HCT116 (cell line): ENCODE measurements around the gene LRRFIP1. TPM values are rescaled to one million over a fixed set of nuclear protein-coding genes. Genes with fewer than 3 reads are reported as not detected.
A peak's percentile ranks its signal among the peaks of the same experiment; 100 is the strongest.

Experiments
- ATAC-seq: fragments of 200-7000 bp; cut with Tn5 transposase; 2 replicates; pipeline ENCODE4 v1.9.1; 2020; ENCODE audit warnings: mild to moderate bottlenecking, moderate library complexity
- BruUV-seq: library from RNA; stranded (reverse); fragments of 400-500 nt; replicated peaks from 2 replicates; lab custom pipeline; 2021; lab: Mats Ljungman, UMichigan
- CTCF ChIA-PET: fragments of 300-600 bp; sonication (Branson Sonifier 250); formaldehyde crosslinking; loops from one replicate; lab custom pipeline; 2021; ENCODE audit warnings: antibody characterized with exemption; lab: Charles Lee
- POLR2A ChIA-PET: fragments of 300-600, 350-600 bp; sonication (Branson Sonifier 250); formaldehyde crosslinking; loops from one replicate; lab custom pipeline; 2021; ENCODE audit warnings: antibody characterized with exemption; lab: Charles Lee
- RAD21 ChIA-PET, 2 experiments: fragments of 300-600 bp; sonication (Branson Sonifier 250); formaldehyde crosslinking; loops; one replicate each; lab custom pipeline; 2023; ENCODE audit warnings: low total read pairs in 2 of 2; ENCODE audit not compliant: uncharacterized antibody in 2 of 2, unreplicated experiment in 2 of 2, low non-redundant PET in 1 of 2; lab: Charles Lee
- DNase-seq: peaks from one replicate; pipeline ENCODE4 v3.0.0-alpha.2; 2010; ENCODE audit warnings: low read depth, low spot score
- H2AFZ ChIP-seq: fragments of 200-600 bp; shearing (Covaris generic), sonication (generic); 2 replicates; pipeline ENCODE4 v1.6.1; 2017; ENCODE audit warnings: low read depth, mixed run types, mixed read lengths, antibody characterized with exemption, low read length; ENCODE audit not compliant: poor library complexity, severe bottlenecking
- H3K27ac ChIP-seq: 2 replicates; pipeline ENCODE4 v1.5.1; 2012; ENCODE audit warnings: low read depth, low read length
- H3K27me3 ChIP-seq: fragments of 200-600 bp; sonication (generic); 2 replicates; pipeline ENCODE4 v1.6.1; 2016; ENCODE audit warnings: mixed run types, low read length, mixed read lengths; ENCODE audit not compliant: insufficient read depth
- H3K36me3 ChIP-seq, 2 experiments: fragments of 200-500 bp in 1 of 2; fragments of 200-600 bp in 1 of 2; sonication (Bioruptor generic) in 1 of 2; sonication (generic) in 1 of 2; 2 replicates each; pipeline versions ENCODE4 v1.5.1 to v1.6.1; 2014 to 2016; ENCODE audit warnings: low read length in 2 of 2, inconsistent platforms in 1 of 2, mixed read lengths in 1 of 2, mixed run types in 1 of 2; ENCODE audit not compliant: insufficient read depth in 2 of 2, control insufficient read depth in 1 of 2
- H3K4me1 ChIP-seq, 2 experiments: fragments of 200-600 bp in 1 of 2; sonication (generic) in 1 of 2; 2 replicates each; pipeline versions ENCODE4 v1.5.1 to v1.6.1; 2012 to 2017; ENCODE audit warnings: low read length in 2 of 2, inconsistent platforms in 1 of 2, mild to moderate bottlenecking in 1 of 2, mixed read lengths in 1 of 2, mixed run types in 1 of 2, moderate library complexity in 1 of 2; ENCODE audit not compliant: insufficient read depth in 2 of 2, control insufficient read depth in 1 of 2
- H3K4me2 ChIP-seq: fragments of 200-600 bp; sonication (generic); 2 replicates; pipeline ENCODE4 v1.6.1; 2017; ENCODE audit warnings: mixed run types, low read length, mixed read lengths
- H3K4me3 ChIP-seq, 2 experiments: fragments of 200-600 bp in 1 of 2; sonication (generic) in 1 of 2; replicated peaks in 1 of 2; 2 replicates each; pipeline ENCODE4 v1.5.1; 2011 to 2016; ENCODE audit warnings: low read length in 2 of 2, control low read depth in 1 of 2, low read depth in 1 of 2, mild to moderate bottlenecking in 1 of 2, mixed read lengths in 1 of 2, mixed run types in 1 of 2
- H3K79me2 ChIP-seq: fragments of 200-600 bp; sonication (generic); 2 replicates; pipeline ENCODE4 v1.6.1; 2017; ENCODE audit warnings: mild to moderate bottlenecking, mixed run types, low read length, moderate library complexity, mixed read lengths; ENCODE audit not compliant: insufficient read depth
- H3K9ac ChIP-seq: fragments of 200-600 bp; sonication (generic); 2 replicates; pipeline ENCODE4 v1.6.1; 2016; ENCODE audit warnings: low read length, mixed read lengths
- H3K9me2 ChIP-seq: fragments of 200-600 bp; sonication (generic), shearing (Covaris generic); 2 replicates; pipeline ENCODE4 v1.6.1; 2017; ENCODE audit warnings: mixed run types, mild to moderate bottlenecking, moderate library complexity; ENCODE audit not compliant: insufficient read depth
- H3K9me3 ChIP-seq, 2 experiments: fragments of 200-500 bp in 1 of 2; fragments of 200-600 bp in 1 of 2; sonication (Bioruptor generic) in 1 of 2; sonication (generic) in 1 of 2; 2 replicates each; pipeline ENCODE4 v1.6.1; 2014 to 2017; ENCODE audit warnings: low read length in 2 of 2, mixed read lengths in 2 of 2, inconsistent platforms in 1 of 2, low read depth in 1 of 2, mild to moderate bottlenecking in 1 of 2, mixed run types in 1 of 2, moderate library complexity in 1 of 2; ENCODE audit not compliant: control insufficient read depth in 1 of 2, insufficient read depth in 1 of 2
- H4K20me1 ChIP-seq: fragments of 200-600 bp; sonication (generic), shearing (Covaris generic); 2 replicates; pipeline ENCODE4 v1.6.1; 2017; ENCODE audit warnings: mixed run types, mild to moderate bottlenecking, moderate library complexity; ENCODE audit not compliant: insufficient read depth
- ELF1 ChIP-seq: IDR thresholded peaks from 2 replicates; pipeline ENCODE4 v1.6.1; 2012; ENCODE audit warnings: low read depth, borderline replicate concordance
- POLR2A ChIP-seq: IDR thresholded peaks from 2 replicates; pipeline ENCODE4 v1.7.0; 2011; ENCODE audit warnings: borderline replicate concordance; ENCODE audit not compliant: insufficient read depth, insufficient read length; ENCODE audit errors: extremely low read depth
- POLR2AphosphoS5 ChIP-seq: IDR thresholded peaks from 2 replicates; pipeline ENCODE4 v1.6.1; 2011; ENCODE audit warnings: mild to moderate bottlenecking, low read depth, low read length, moderate library complexity
- SP1 ChIP-seq: IDR thresholded peaks from 2 replicates; pipeline ENCODE4 v1.6.1; 2012; ENCODE audit warnings: low read depth
- SRF ChIP-seq: IDR thresholded peaks from 2 replicates; pipeline ENCODE4 v1.6.1; 2012; ENCODE audit warnings: low read depth
- YY1 ChIP-seq: IDR thresholded peaks from 2 replicates; pipeline ENCODE4 v1.6.1; 2011; ENCODE audit warnings: low read length, low read depth, moderate library complexity, mild to moderate bottlenecking; ENCODE audit not compliant: insufficient replicate concordance; ENCODE audit errors: extremely low read depth
- ZNF274 ChIP-seq: fragments of 200-500 bp; sonication (Bioruptor generic); IDR thresholded peaks from 2 replicates; pipeline ENCODE4 v1.6.1; 2014; ENCODE audit warnings: mild to moderate bottlenecking, low read depth, low read length, inconsistent platforms
- intact Hi-C: fragments of 100-400 bp; cut with micrococcal nuclease; formaldehyde crosslinking; loops from 2 replicates; pipeline ENCODE4 v1.10.0; 2022
- total RNA-seq: library from RNA; stranded (reverse); gene quantifications from one replicate; pipeline ENCODE4 v1.2.1, GENCODE V29; 2021; ENCODE audit not compliant: unreplicated experiment
- TF ChIP-seq, protein P1 (sequence below): IDR thresholded peaks from 2 replicates; pipeline ENCODE4 v1.6.1; 2012; ENCODE audit warnings: low read depth

Gene LRRFIP1
- total RNA-seq, 1 experiment from 2014 or later, result 76.9 TPM

DNA sequence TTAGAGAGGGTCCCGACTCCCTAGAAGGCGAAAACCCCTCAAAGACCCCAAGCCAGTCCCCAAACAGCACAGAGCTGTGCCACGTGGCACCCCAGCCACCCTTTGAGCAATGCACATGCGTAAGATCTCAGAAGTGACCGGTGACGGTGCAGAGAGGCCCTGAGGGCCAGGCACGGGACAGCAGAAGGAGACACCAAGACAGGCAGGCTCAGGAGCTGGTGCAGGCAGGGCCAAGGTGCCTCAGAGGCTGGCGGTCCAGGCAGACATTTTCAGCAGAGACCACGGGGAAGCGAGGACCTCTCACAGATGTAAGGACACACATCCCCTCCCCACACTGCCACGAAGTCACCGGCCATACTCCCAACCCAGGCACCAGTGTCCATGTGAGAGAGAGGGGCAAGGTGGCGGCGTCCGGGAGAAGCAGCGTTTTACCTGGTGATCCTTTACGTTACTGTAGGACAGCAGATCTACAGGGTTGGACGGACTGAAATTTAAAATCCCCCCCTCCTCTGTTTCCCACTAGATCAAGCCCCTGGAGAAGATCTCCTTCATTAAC lies 34.9 kb upstream of the LRRFIP1 start:
- no peak for TF ChIP-seq POLR2AphosphoS5
- TF ChIP-seq ZNF274, result no peak
- TF ChIP-seq, protein P1, sequence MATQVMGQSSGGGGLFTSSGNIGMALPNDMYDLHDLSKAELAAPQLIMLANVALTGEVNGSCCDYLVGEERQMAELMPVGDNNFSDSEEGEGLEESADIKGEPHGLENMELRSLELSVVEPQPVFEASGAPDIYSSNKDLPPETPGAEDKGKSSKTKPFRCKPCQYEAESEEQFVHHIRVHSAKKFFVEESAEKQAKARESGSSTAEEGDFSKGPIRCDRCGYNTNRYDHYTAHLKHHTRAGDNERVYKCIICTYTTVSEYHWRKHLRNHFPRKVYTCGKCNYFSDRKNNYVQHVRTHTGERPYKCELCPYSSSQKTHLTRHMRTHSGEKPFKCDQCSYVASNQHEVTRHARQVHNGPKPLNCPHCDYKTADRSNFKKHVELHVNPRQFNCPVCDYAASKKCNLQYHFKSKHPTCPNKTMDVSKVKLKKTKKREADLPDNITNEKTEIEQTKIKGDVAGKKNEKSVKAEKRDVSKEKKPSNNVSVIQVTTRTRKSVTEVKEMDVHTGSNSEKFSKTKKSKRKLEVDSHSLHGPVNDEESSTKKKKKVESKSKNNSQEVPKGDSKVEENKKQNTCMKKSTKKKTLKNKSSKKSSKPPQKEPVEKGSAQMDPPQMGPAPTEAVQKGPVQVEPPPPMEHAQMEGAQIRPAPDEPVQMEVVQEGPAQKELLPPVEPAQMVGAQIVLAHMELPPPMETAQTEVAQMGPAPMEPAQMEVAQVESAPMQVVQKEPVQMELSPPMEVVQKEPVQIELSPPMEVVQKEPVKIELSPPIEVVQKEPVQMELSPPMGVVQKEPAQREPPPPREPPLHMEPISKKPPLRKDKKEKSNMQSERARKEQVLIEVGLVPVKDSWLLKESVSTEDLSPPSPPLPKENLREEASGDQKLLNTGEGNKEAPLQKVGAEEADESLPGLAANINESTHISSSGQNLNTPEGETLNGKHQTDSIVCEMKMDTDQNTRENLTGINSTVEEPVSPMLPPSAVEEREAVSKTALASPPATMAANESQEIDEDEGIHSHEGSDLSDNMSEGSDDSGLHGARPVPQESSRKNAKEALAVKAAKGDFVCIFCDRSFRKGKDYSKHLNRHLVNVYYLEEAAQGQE, result no peak
- no peak for TF ChIP-seq POLR2A
- TF ChIP-seq YY1, result no peak
- no peak for TF ChIP-seq ELF1
- TF ChIP-seq SP1, result no peak
- no peak for TF ChIP-seq SRF
- TF ChIP-seq, all 23 proteins: peak for 0
- H3K9me2 ChIP-seq, result no peaks in the 10 kb centered on the region
- no peaks in the 10 kb centered on the region for H3K36me3 ChIP-seq
- H3K9ac ChIP-seq, result peak overlapping the region; percentile 69; the same call in 1 of the 2 replicates
- no TSS peak for BruUV-seq
- H3K4me1 ChIP-seq, result peaks cover 13 to 33% of the 10 kb centered on the region in 2 experiments; a peak in 3 of 4 replicates
- peak overlapping the region; percentile 80 for H3K4me2 ChIP-seq
- no peaks in the 10 kb centered on the region for H3K9me3 ChIP-seq
- intact Hi-C loops, result no loop called here
- POLR2A ChIA-PET, result interaction anchor here (0.8 to 1.1 kb wide), 3 partner anchors 8 to 85 kb away, joined by 3 to 4 read pairs (median 3); no protein-coding TSS in a partner anchor
- peaks cover 16% of the 10 kb centered on the region for H3K79me2 ChIP-seq
- H3K27ac ChIP-seq, result peak overlapping the region; percentile 98
- no peaks in the 10 kb centered on the region for H3K27me3 ChIP-seq
- peak overlapping the region; percentile 68 to 85; a peak in 3 of 4 replicates for H3K4me3 ChIP-seq
- H2AFZ ChIP-seq, result no peak overlapping the region
- H4K20me1 ChIP-seq, result no peaks in the 10 kb centered on the region
- DNase-seq (no peak), ATAC-seq (no peak)
- RAD21 ChIA-PET, result no interaction called here
- CTCF ChIA-PET, result no interaction called here
